NCI-H2196 (cell line): ENCODE results near the gene QSOX2.
A peak's percentile ranks its signal among the peaks of the same experiment; 100 is the strongest.

Experiments
- DNase-seq: peaks from one replicate; lab custom pipeline; 2025; ENCODE audit not compliant: unreplicated experiment; lab: John Stamatoyannopoulos, UW

The QSOX2 gene

GRCh38 chr9:136225748-136226679 lies 19.6 kb downstream of the QSOX2 start:
- DNase-seq = peak; percentile 68

GRCh38 chr9:136225366-136225747 lies 20.3 kb downstream of the QSOX2 start:
- no peak for DNase-seq

DNA sequence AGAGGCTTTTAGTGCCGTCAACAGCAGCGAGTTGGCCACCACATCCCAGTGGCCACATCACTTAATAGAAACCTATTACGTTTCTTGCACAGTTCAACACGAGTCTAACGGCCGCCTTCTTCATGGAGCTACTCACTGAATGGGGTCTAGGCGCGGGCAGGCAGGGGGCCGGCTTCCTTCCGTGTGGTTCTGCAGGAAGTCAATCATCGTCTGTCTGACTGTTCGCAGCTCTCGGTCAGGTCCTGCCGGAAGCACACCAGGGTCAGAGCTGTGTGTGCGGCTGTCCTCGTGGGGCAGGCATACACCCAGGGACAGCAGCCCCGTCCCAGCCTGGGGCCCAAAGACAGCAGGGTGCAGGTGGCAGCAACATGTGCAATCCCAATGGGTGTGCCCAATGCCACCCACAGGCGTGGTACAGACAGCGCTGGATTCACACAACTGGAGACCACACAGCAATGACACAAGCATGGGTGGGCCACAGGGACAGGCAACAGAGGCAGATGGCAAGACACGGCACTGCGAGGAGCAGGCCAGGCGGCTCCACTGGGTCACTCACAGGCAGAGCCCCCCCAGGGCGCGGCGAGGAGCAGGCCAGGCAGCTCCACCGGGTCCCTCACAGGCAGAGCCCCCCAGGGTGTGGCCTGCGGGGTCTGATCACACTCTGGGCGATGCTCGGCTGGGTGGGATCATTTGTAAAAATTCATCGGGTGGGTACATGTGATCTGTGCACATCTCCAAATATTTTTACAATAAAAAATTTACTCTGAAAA lies 21.6 kb downstream of the QSOX2 start:
- no peak for DNase-seq

DNA sequence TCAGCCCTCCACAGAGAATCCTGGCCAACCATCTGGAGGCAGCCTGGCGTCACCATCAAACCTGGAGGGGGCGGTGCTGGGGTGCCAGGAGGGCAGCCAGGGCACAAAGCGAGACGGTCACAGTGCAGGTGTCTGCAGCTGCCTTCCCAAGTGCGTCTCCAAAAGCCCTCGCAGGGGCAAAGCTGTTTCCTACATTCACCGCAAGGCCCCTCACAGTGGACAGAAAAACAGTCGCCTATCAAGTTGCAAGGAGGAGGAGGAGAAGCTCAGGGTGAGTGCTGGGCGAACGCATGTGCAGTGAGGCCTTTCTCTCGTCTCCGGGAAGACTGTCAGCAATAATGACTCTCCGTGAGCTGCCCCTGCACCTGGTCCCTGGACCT lies 22.7 kb downstream of the QSOX2 start:
- DNase-seq = no peak

DNA sequence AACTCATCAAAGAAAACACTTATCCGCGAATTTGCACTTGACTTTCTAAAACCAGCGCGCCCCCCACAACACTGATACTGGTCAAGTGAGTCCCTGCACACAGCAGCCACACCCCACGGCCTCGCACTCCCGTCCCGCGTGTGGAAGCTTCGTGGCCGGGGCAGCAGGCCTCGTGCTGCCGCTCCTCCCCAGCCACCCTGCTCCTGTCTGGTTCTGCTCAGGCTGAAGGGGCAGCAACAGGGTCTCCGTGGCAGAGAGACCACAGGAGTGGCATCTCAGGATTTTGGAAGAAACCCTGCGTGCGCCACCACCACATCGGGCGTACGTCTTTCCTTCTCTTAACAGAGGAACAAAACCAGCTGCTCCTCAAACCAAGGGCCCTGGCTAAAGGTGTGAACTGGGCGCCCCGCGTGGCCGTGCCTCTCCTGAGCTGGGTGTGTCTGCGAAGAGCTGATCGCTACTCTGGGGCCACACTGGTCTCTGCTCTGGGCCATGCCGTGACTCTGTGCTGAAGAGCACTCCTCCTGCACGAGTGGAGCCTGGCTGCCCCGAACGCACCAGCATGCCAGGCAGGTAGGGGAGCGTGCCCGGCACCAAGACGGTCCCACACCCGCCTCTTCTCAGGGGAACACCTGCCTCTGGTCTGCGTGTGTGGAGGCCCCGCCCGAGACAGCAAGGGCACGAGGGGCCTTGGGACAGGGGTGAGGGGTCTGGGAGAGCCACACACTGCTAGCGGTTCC lies 23.3 kb downstream of the QSOX2 start:
- DNase-seq = no peak

DNA sequence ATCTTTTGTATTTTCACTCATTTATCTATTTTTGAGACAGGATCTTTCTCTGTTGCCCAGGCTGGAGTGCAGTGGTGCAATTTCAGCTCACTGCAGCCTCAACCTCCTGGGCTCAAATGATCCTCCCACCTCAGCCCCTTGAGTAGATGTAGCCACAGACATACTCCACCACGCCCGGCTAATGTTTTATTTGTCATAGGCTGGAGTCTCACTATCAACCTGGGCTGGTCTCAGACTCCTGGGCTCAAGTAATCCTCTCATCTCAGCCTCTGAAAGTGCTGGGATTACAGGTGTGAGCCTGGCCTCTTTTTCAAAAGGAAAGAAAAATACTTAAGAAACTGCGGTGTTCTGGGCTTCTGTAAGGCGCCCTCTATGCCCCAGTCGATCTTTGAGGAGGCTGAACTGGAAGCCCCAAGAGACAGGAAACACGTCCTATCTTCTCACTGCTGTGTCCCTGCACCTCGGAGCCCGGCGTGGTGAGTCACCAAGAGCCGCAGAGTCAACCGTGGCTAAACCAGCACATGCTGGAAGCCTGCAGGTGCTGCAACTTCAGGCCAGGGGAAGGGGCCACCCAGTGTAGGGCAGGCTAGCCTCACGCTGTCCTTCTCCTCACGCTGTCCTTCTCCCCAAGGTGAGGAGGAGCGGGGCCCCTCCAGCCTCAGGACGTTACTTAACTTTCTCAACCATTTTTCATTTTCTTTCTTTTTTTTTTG lies 25.4 kb downstream of the QSOX2 start:
- DNase-seq = no peak

DNA sequence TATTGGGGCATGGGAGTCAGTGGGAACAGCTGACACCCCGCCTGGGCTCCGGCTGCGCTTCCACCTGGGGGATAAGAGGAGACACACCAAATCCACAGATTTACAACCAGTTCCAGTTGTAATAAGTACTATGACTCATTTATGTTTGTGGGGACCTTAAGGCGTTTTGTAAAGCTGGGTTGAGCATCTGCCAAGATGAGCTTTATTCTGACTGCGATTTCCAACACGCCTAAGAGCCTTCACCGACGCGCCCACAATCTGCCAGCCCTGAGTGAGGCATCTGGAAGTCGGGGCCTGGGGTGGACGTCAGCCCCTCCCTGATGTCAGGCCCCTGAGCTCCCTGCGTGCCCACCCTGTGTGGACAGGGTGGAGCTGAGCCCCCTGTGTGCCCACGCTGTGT lies 26.3 kb downstream of the QSOX2 start:
- no peak for DNase-seq

- DNase-seq = no peak
These were observed 26.9 kb downstream of the QSOX2 start for GRCh38 chr9:136218673-136219072.

GRCh38 chr9:136218271-136218670 lies 27.3 kb downstream of the QSOX2 start:
- no peak for DNase-seq

DNA sequence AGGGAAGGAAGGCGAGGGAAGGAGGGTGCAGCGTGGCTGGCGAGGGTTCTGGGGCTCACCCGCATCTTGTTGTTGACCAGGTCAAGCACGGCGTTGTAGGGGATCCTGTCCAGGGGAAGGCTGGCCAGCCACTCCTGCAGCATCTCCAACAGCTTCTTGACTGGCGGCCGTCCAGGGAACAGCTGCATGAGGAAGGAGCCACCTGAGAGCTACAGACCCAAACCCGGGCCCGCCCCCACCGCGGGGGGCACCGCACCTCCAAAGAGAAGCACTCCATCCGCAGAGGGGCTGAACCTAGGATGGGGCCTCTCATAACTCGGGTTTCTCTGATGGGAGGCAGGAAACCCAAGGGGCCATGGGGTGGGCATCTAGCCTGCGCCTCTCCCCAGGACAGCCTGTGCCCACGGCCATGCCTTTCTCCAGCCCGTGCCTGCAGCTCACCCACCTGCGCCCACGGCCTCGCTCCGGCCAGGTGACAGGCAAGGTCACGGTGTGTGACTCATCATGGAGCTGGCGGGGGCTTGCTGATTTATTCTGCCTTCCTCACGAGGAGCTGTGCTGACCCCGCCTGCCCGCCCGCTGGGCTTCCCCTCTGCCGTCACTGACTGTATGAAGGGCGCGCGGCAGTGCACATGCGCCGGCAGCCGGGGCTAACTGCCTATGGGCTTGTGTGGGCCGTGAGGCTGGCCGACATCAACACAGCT lies 28.9 kb downstream of the QSOX2 start:
- no peak for DNase-seq

- DNase-seq = no peak
These were observed 31.9 kb downstream of the QSOX2 start for GRCh38 chr9:136213733-136214132.

GRCh38 chr9:136212345-136212950 lies 33.2 kb downstream of the QSOX2 start:
- DNase-seq = no peak

- DNase-seq = no peak
These were observed 33.9 kb downstream of the QSOX2 start for GRCh38 chr9:136211441-136212344.

DNA sequence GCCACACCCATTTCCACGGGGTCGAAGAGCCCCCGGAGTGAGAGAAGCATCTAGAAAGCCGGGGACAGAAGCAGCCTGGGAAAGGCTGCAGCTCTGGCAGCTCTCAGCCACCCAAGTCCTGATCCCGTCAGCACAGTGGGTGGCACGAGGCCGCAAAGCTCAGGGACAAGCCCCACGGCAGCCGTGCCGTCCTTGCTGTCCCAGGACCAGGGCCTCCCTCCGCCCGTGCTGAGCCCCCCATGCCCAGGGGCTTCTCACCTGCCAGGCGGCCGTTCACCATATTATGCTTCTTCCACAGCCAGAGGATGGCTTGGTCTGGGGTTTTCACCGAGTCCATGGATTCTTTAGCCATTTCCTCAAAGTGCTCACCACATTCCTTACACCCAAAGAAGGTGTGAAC lies 34.6 kb downstream of the QSOX2 start:
- no peak for DNase-seq

GRCh38 chr9:136210276-136210675 lies 35.3 kb downstream of the QSOX2 start:
- no peak for DNase-seq

- DNase-seq = no peak
These were observed 35.8 kb downstream of the QSOX2 start for GRCh38 chr9:136209786-136210185.

- no peak for DNase-seq
These were observed 36.4 kb downstream of the QSOX2 start for GRCh38 chr9:136209232-136209631.

GRCh38 chr9:136208675-136209074 lies 36.9 kb downstream of the QSOX2 start:
- no peak for DNase-seq

GRCh38 chr9:136207616-136208015 lies 38.0 kb downstream of the QSOX2 start:
- no peak for DNase-seq
